GM12878 (cell line): ENCODE measurements around the gene MPC1L. TPM values are rescaled to one million over a fixed set of nuclear protein-coding genes. Genes with fewer than 3 reads are reported as not detected.
A peak's percentile ranks its signal among the peaks of the same experiment; 100 is the strongest.

Source experiments
- ATAC-seq: fragments of 200-7000 bp; cut with Tn5 transposase; 3 replicates; pipeline ENCODE4 v1.9.1; 2020; ENCODE audit warnings: mild to moderate bottlenecking, moderate library complexity
- BruUV-seq: library from RNA; stranded (reverse); fragments of 400-500 nt; replicated peaks from 2 replicates; lab custom pipeline; 2021; lab: Mats Ljungman, UMichigan
- CTCF ChIA-PET: fragments of 300-600 bp; sonication (Branson Sonifier 250); formaldehyde crosslinking; extraction: SDS; loops from one replicate; lab custom pipeline; 2021; ENCODE audit warnings: inconsistent platforms; lab: Yijun Ruan, JAX
- POLR2A ChIA-PET: fragments of 350-600 bp; formaldehyde crosslinking; extraction: SDS; loops from one replicate; lab custom pipeline; 2021; ENCODE audit warnings: inconsistent platforms; lab: Charles Lee
- RAD21 ChIA-PET: fragments of 300-600 bp; sonication (Branson Sonifier 250); formaldehyde crosslinking; loops from one replicate; lab custom pipeline; 2023; ENCODE audit warnings: antibody characterized with exemption; ENCODE audit not compliant: unreplicated experiment; lab: Charles Lee
- SMC1A ChIA-PET: fragments of 300-600 bp; sonication (Branson Sonifier 250); formaldehyde crosslinking; loops from one replicate; lab custom pipeline; 2023; ENCODE audit not compliant: unreplicated experiment, uncharacterized antibody; lab: Charles Lee
- DNase-seq: peaks from one replicate; pipeline ENCODE4 v3.0.0-alpha.2; 2011; ENCODE audit warnings: low read depth, low spot score
- FAIRE-seq: peaks from 3 replicates; lab custom pipeline; 2011; peaks lifted over from hg19 to GRCh38; lab: Jason Lieb, UNC
- H2AFZ ChIP-seq: 2 replicates; pipeline ENCODE4 v1.6.0; 2011; ENCODE audit warnings: low read depth, low read length, control low read depth; ENCODE audit not compliant: control insufficient read depth
- H3K27ac ChIP-seq: 2 replicates; pipeline ENCODE4 v1.5.1; 2011; ENCODE audit warnings: control low read depth; ENCODE audit not compliant: control insufficient read depth, insufficient read depth
- H3K27me3 ChIP-seq, 2 experiments: replicated peaks in 1 of 2; 2 replicates each; pipeline versions ENCODE4 v1.6.0 to v1.6.1; 2011; ENCODE audit warnings: low read length in 1 of 2; ENCODE audit not compliant: control insufficient read depth in 2 of 2, insufficient read depth in 2 of 2
- H3K36me3 ChIP-seq, 2 experiments: 2 replicates each; pipeline ENCODE4 v1.5.1; 2011; ENCODE audit warnings: low read length in 1 of 2; ENCODE audit not compliant: control insufficient read depth in 2 of 2, insufficient read depth in 2 of 2
- H3K4me1 ChIP-seq: 2 replicates; pipeline ENCODE4 v1.6.1; 2011; ENCODE audit warnings: mild to moderate bottlenecking, low read length, moderate library complexity, mixed read lengths; ENCODE audit not compliant: control insufficient read depth, insufficient read depth
- H3K4me2 ChIP-seq: 2 replicates; pipeline ENCODE4 v1.6.0; 2011; ENCODE audit warnings: control low read depth; ENCODE audit not compliant: control insufficient read depth, insufficient read depth
- H3K4me3 ChIP-seq: fragments of 200-600 bp; sonication (generic); 2 replicates; pipeline ENCODE4 v1.5.1; 2016
- H3K79me2 ChIP-seq: 2 replicates; pipeline ENCODE4 v1.6.0; 2011; ENCODE audit warnings: low read length; ENCODE audit not compliant: control insufficient read depth, insufficient read depth
- H3K9ac ChIP-seq: 2 replicates; pipeline ENCODE4 v1.8.0; 2011; ENCODE audit warnings: low read length, control low read depth, mixed read lengths; ENCODE audit not compliant: control insufficient read depth, insufficient read depth
- H3K9me3 ChIP-seq: replicated peaks from 3 replicates; pipeline ENCODE4 v1.5.1; 2011; ENCODE audit warnings: mild to moderate bottlenecking, low read length; ENCODE audit not compliant: control insufficient read depth, insufficient read depth
- H4K20me1 ChIP-seq: 2 replicates; pipeline ENCODE4 v1.6.0; 2011; ENCODE audit not compliant: control insufficient read depth, insufficient read depth
- CREB1 ChIP-seq: IDR thresholded peaks from 2 replicates; pipeline ENCODE4 v1.6.1; 2012; ENCODE audit warnings: low read depth, mild to moderate bottlenecking, inconsistent platforms
- JUNB ChIP-seq: IDR thresholded peaks from 2 replicates; pipeline ENCODE4 v1.6.1; 2016; ENCODE audit warnings: antibody characterized with exemption, mild to moderate bottlenecking
- NR2C1 ChIP-seq: fragments of 450-650 bp; IDR thresholded peaks from 2 replicates; pipeline ENCODE4 v1.6.1; 2017; ENCODE audit warnings: antibody characterized with exemption, mild to moderate bottlenecking, moderate library complexity
- SIN3A ChIP-seq: IDR thresholded peaks from 2 replicates; pipeline ENCODE4 v1.6.1; 2012; ENCODE audit warnings: low read depth, low read length, improper control_type of control experiment
- SPI1 ChIP-seq: IDR thresholded peaks from 2 replicates; pipeline ENCODE4 v1.6.1; 2011; ENCODE audit warnings: low read depth, mild to moderate bottlenecking, low read length, moderate library complexity, borderline replicate concordance; ENCODE audit not compliant: insufficient read depth
- WGBS: methylation state at CpG from one replicate; pipeline ENCODE4 v1.1.6; 2016; ENCODE audit warnings: low lambda C conversion rate; ENCODE audit not compliant: insufficient replicate concordance, insufficient coverage; ENCODE audit errors: missing lambda C conversion rate; 5-methylcytosine and 5-hydroxymethylcytosine counted together
- in situ Hi-C: fragments of 300-500 bp; cut with MboI; formaldehyde crosslinking; loops from 9 replicates; pipeline ENCODE4 v1.14.3; 2018; ENCODE audit warnings: mixed read lengths
- intact Hi-C: fragments of 100-400 bp; cut with micrococcal nuclease; formaldehyde crosslinking; loops from one replicate; pipeline ENCODE4 v1.14.2; 2022; ENCODE audit not compliant: unreplicated experiment
- polyA plus RNA-seq, 11 experiments: library from polyadenylated mRNA; depleted of rRNA in 4 of 11; unstranded in 6 of 11; stranded (reverse) in 5 of 11; fragments of >200 nt; fragmentation: Nextera tagmentation in 4 of 11; fragmentation: Illumina TruSeq in 1 of 11; extraction: Ambion mirVana in 4 of 11; extraction: Trizol in 1 of 11; gene quantifications; 1 replicate in 1 of 11; 2 replicates in 10 of 11; pipeline versions ENCODE4 v1.2.1 to v1.2.3, GENCODE V29; 2011 to 2016; ENCODE audit warnings: inconsistent platforms in 2 of 11, missing spikeins in 2 of 11, low read depth in 1 of 11
- total RNA-seq, 4 experiments: library from RNA; depleted of rRNA in 3 of 4; stranded (reverse); fragments of >200 nt in 3 of 4; fragmentation: Illumina TruSeq in 1 of 4; extraction: Trizol in 1 of 4; gene quantifications; 2 replicates each; pipeline versions ENCODE4 v1.2.1 to v1.2.3, GENCODE V29; 2013 to 2021
- TF ChIP-seq, protein P1 (sequence below): fragments of 450-650 bp; formaldehyde crosslinking; IDR thresholded peaks from 2 replicates; pipeline ENCODE4 v1.4.0; 2020; ENCODE audit warnings: mild to moderate bottlenecking, moderate library complexity

Gene MPC1L
- total and polyA plus RNA-seq, 10 of the 15 experiments (the other 5 are each of a cell fraction or from before 2014, with no cell fraction given): not detected

- TF ChIP-seq, protein P1, sequence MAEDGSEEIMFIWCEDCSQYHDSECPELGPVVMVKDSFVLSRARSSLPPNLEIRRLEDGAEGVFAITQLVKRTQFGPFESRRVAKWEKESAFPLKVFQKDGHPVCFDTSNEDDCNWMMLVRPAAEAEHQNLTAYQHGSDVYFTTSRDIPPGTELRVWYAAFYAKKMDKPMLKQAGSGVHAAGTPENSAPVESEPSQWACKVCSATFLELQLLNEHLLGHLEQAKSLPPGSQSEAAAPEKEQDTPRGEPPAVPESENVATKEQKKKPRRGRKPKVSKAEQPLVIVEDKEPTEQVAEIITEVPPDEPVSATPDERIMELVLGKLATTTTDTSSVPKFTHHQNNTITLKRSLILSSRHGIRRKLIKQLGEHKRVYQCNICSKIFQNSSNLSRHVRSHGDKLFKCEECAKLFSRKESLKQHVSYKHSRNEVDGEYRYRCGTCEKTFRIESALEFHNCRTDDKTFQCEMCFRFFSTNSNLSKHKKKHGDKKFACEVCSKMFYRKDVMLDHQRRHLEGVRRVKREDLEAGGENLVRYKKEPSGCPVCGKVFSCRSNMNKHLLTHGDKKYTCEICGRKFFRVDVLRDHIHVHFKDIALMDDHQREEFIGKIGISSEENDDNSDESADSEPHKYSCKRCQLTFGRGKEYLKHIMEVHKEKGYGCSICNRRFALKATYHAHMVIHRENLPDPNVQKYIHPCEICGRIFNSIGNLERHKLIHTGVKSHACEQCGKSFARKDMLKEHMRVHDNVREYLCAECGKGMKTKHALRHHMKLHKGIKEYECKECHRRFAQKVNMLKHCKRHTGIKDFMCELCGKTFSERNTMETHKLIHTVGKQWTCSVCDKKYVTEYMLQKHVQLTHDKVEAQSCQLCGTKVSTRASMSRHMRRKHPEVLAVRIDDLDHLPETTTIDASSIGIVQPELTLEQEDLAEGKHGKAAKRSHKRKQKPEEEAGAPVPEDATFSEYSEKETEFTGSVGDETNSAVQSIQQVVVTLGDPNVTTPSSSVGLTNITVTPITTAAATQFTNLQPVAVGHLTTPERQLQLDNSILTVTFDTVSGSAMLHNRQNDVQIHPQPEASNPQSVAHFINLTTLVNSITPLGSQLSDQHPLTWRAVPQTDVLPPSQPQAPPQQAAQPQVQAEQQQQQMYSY (CRISPR knock-in tag): no peak
- TF ChIP-seq SIN3A (no peak), NR2C1 (no peak), JUNB (no peak)
Measured at GRCh38 chrX:40637687-40638086, 14.5 kb downstream of the MPC1L start (continued).

DNA sequence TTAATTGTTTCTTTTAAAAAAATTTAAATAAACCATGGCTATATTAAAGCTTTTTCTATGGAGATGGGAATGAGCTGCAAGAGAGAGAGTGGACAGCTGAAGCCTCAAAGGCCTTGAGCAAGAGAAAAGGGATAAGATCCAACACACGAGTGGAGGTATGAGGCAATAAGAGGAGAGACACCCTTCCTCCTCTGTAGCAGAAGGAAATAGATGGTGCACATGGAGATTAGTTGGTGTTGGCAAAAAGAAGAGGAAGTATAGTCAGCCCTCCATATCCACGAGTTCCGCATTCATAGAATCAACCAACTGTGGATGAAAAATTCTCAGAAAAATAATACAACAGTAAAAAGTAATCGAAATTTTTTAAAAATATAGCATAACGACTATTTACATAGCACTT is 20.9 kb downstream of the MPC1L start:
- in situ Hi-C loops: loop anchor here (5.0 to 10.0 kb wide), 3 partner anchors 102 to 691 kb away; partner anchors contain the start of gene DDX3X
- WGBS: 24% methylated on average over 5 of the region's 5 CpGs
- CTCF ChIA-PET: interaction anchor here (1.5 to 4.5 kb wide), 4 partner anchors 8 to 471 kb away, joined by 5 to 39 read pairs (median 12); no protein-coding TSS in a partner anchor
- H3K4me3 ChIP-seq: peak overlapping the region; percentile 47
- intact Hi-C loops: loop anchor here (10.0 kb wide), 2 partner anchors 231 to 611 kb away; no protein-coding TSS in a partner anchor
- BruUV-seq: no TSS peak
- SMC1A ChIA-PET: interaction anchor here (0.8 to 2.0 kb wide), 3 partner anchors 9 to 100 kb away, joined by 4 to 9 read pairs (median 5); no protein-coding TSS in a partner anchor
- H3K9ac ChIP-seq: peak overlapping the region; percentile 56; the same call in 1 of the 2 replicates
- H3K27ac ChIP-seq: peak overlapping the region; percentile 53
- RAD21 ChIA-PET: interaction anchor here (1.0 to 1.9 kb wide), 3 partner anchors 74 to 476 kb away, joined by 3 to 12 read pairs (median 3); no protein-coding TSS in a partner anchor
- DNase-seq (no peak), FAIRE-seq (no peak)
- POLR2A ChIA-PET: no interaction called here
- H3K9me3 ChIP-seq: no peaks in the 10 kb centered on the region
- no peaks in the 10 kb centered on the region for H3K27me3 ChIP-seq
- peaks cover 0 to 11% of the 10 kb centered on the region in 2 experiments; a peak in 2 of 4 replicates for H3K36me3 ChIP-seq
- H3K4me2 ChIP-seq: peak overlapping the region; percentile 82
- peak; percentile 14; the same call in 1 of the 2 replicates for TF ChIP-seq SPI1
- no peak for TF ChIP-seq CREB1
- TF ChIP-seq, all 136 proteins: peak for 1
- peaks cover 3% of the 10 kb centered on the region for H4K20me1 ChIP-seq
- H3K79me2 ChIP-seq: peaks cover 49% of the 10 kb centered on the region
- ATAC-seq: no peak
- no peak overlapping the region for H2AFZ ChIP-seq
- H3K4me1 ChIP-seq: no peaks in the 10 kb centered on the region
